Upper lobe of left lung (tissue), 6 donors: ENCODE measurements around the gene ZNF134. TPM values are rescaled to one million over a fixed set of nuclear protein-coding genes. Genes with fewer than 3 reads are reported as not detected.

ENCODE experiments used
- ATAC-seq, 2 donors: fragments of 200-7000 bp; cut with Tn5 transposase; one replicate each; pipeline ENCODE4 v1.9.1; 2022; ENCODE audit warnings: mild to moderate bottlenecking in 2 of 2, moderate library complexity in 2 of 2; ENCODE audit not compliant: low FRiP score in 2 of 2
- DNase-seq, 2 donors: peaks; one replicate each; pipeline ENCODE4 v3.0.0-alpha.2; 2019 to 2020
- H3K27ac ChIP-seq, 4 donors: fragments of 200-600 bp; sonication (generic); one replicate each; pipeline ENCODE4 v1.5.1; 2016 to 2019
- H3K27me3 ChIP-seq, 4 donors: fragments of 200-600 bp; sonication (generic); one replicate each; pipeline ENCODE4 v1.5.1; 2017 to 2019
- H3K36me3 ChIP-seq, 4 donors: fragments of 200-600 bp; sonication (generic); one replicate each; pipeline ENCODE4 v1.5.1; 2016 to 2019
- H3K4me1 ChIP-seq, 4 donors: fragments of 200-600 bp; sonication (generic); one replicate each; pipeline ENCODE4 v1.5.1; 2018 to 2019
- H3K4me3 ChIP-seq, 4 donors: fragments of 200-600 bp; sonication (generic); one replicate each; pipeline ENCODE4 v1.5.1; 2017 to 2019; ENCODE audit warnings: mild to moderate bottlenecking in 2 of 4, moderate library complexity in 1 of 4
- H3K9me3 ChIP-seq, 4 donors: fragments of 200-600 bp; sonication (generic); one replicate each; pipeline ENCODE4 v1.5.1; 2018 to 2019
- CTCF ChIP-seq, 6 experiments: fragments of 450-650 bp in 4 of 6; fragments of 200-600 bp in 2 of 6; sonication (generic) in 2 of 6; IDR thresholded peaks; one replicate each; pipeline ENCODE4 v1.5.1; 2016 to 2019; ENCODE audit warnings: antibody characterized with exemption in 6 of 6
- EP300 ChIP-seq, 4 donors: sonication (generic); formaldehyde crosslinking; IDR thresholded peaks; one replicate each; pipeline ENCODE4 v1.5.1; 2017; ENCODE audit warnings: antibody characterized with exemption in 4 of 4, control low read depth in 2 of 4
- POLR2A ChIP-seq, 4 donors: fragments of 450-650 bp; IDR thresholded peaks; one replicate each; pipeline ENCODE4 v1.5.1; 2016 to 2017; ENCODE audit warnings: antibody characterized with exemption in 4 of 4, mild to moderate bottlenecking in 2 of 4
- POLR2AphosphoS5 ChIP-seq, 2 donors: sonication (generic); formaldehyde crosslinking; IDR thresholded peaks; one replicate each; pipeline ENCODE4 v1.5.1; 2017; ENCODE audit warnings: antibody characterized with exemption in 2 of 2
- WGBS, 2 donors: methylation state at CpG; one replicate each; pipeline ENCODE4 v1.1.5; 2017 to 2018; 5-methylcytosine and 5-hydroxymethylcytosine counted together
- total RNA-seq, 6 donors: library from RNA; depleted of rRNA in 4 of 6; stranded (reverse); fragments of >200 nt in 4 of 6; gene quantifications; one replicate each; pipeline versions ENCODE4 v1.1.0 to v1.2.1, GENCODE V29; 2016 to 2021
- donor health status: DM: no; HTN: no; CAD: no; lungs with moderate emphysema.
- donor health status: DM: no; HTN: yes; CAD: no; lungs with severe emphysema.

ZNF134 gene
- total RNA-seq, 6 donors from 2014 or later = 11.5 to 18.5 (median 16.1) TPM

- H3K4me3 ChIP-seq = no peak overlapping the region
- DNase-seq = no peak
- peaks cover 60 to 69% (median 63%) of the 10 kb centered on the region in 4 donors for H3K9me3 ChIP-seq
- 85 to 97% methylated on average over 4 of the region's 4 CpGs for WGBS, 2 donors
- peaks cover 22 to 61% (median 39%) of the 10 kb centered on the region in 4 donors for H3K36me3 ChIP-seq
- no peaks in the 10 kb centered on the region for H3K27me3 ChIP-seq
- H3K27ac ChIP-seq = no peak overlapping the region
- H3K4me1 ChIP-seq = no peaks in the 10 kb centered on the region
- TF ChIP-seq CTCF (IDR thresholded peaks at IDR 0.05) = no peak
- no peak for TF ChIP-seq POLR2AphosphoS5 (IDR thresholded peaks at IDR 0.05)
- TF ChIP-seq EP300 (IDR thresholded peaks at IDR 0.05) = no peak
- no peak for TF ChIP-seq POLR2A (IDR thresholded peaks at IDR 0.05)
- ATAC-seq = no peak
Measured at GRCh38 chr19:57642396-57643046, 28.5 kb downstream of the ZNF134 start.

- Histone ChIP-seq H3K36me3 (peaks cover 22 to 49% (median 33%) of the 10 kb centered on the region in 4 donors), H3K4me1 (no peaks in the 10 kb centered on the region), H3K27ac (no peak overlapping the region), H3K4me3 (no peak overlapping the region), H3K9me3 (peaks cover 48 to 56% (median 52%) of the 10 kb centered on the region in 4 donors), H3K27me3 (no peaks in the 10 kb centered on the region)
- ATAC-seq = no peak
- TF ChIP-seq EP300 (IDR thresholded peaks at IDR 0.05) = no peak
- no peak for TF ChIP-seq CTCF (IDR thresholded peaks at IDR 0.05)
- TF ChIP-seq POLR2AphosphoS5 (IDR thresholded peaks at IDR 0.05) = no peak
- no peak for DNase-seq
Measured at GRCh38 chr19:57643734-57644133, 29.7 kb downstream of the ZNF134 start.

DNA sequence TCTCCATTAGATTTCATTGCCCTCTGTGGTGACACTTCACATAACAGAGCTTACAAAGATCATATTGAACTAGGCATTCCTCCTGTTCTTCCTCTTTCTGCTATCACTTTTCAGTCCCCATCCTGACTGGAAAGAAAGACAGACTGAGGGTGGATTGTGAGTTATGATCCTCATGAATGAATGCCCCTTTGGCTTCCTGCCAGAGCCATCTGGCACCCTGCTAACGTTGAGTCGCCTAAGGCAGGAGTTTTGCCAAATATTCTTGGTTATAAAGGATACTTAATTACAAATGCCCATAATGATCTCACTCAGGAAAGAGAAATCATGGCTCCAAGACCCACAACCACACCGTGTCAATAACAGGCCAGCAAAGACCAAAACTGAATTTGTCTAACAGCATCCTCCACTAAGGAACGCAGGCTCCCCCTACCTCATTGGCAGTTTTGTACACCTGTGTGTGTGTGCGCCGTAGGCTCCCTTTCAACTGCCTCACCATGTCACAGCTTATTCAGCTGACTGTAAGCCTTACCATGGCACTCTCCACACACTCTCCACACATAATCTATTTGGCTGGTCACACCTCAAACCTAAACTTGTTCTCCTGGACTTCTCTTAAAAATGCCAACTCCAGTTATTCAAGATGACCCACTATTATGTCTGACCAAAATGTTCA is 34.4 kb downstream of the ZNF134 start:
- ATAC-seq (no peak), DNase-seq (no peak)
- TF ChIP-seq POLR2AphosphoS5 (IDR thresholded peaks at IDR 0.05) = no peak
- no peak for TF ChIP-seq CTCF (IDR thresholded peaks at IDR 0.05)
- no peak for TF ChIP-seq EP300 (IDR thresholded peaks at IDR 0.05)
- no peak for TF ChIP-seq POLR2A (IDR thresholded peaks at IDR 0.05)
- H3K27ac ChIP-seq = no peak overlapping the region
- peaks cover 0 to 3% (median 0%) of the 10 kb centered on the region in 4 donors for H3K36me3 ChIP-seq
- no peak overlapping the region for H3K4me3 ChIP-seq
- H3K4me1 ChIP-seq = no peaks in the 10 kb centered on the region
- 61 to 67% methylated on average over 6 of the region's 6 CpGs for WGBS, 2 donors
- peaks cover 7 to 14% (median 10%) of the 10 kb centered on the region in 4 donors for H3K9me3 ChIP-seq
- H3K27me3 ChIP-seq = no peaks in the 10 kb centered on the region

DNA sequence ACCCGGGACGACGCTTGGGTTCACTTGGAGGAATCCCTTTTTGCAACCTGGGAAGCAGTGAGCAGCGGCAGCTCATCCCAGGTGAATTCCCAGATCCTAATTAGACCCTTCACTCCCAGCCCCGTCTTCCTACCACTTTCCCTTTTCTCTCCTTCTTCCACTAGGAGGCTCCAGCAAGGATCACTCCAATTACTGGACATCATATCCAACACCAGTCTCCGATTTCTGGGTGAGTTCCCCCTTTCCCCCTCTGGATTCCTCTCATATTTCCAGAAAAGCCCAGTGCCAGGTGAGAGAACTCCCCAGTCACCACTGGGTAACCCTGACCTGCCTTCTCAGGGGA is 37.6 kb downstream of the ZNF134 start:
- Histone ChIP-seq H3K27me3 (no peaks in the 10 kb centered on the region), H3K27ac (no peak overlapping the region), H3K4me3 (no peak overlapping the region), H3K4me1 (no peaks in the 10 kb centered on the region), H3K36me3 (no peaks in the 10 kb centered on the region), H3K9me3 (peaks cover 0 to 5% (median 3%) of the 10 kb centered on the region in 4 donors)
- WGBS, 2 donors = 46 to 65% methylated on average over 6 of the region's 6 CpGs
- DNase-seq (no peak), ATAC-seq (no peak)
- TF ChIP-seq EP300 (IDR thresholded peaks at IDR 0.05) (no peak), POLR2AphosphoS5 (IDR thresholded peaks at IDR 0.05) (no peak), POLR2A (IDR thresholded peaks at IDR 0.05) (no peak), CTCF (IDR thresholded peaks at IDR 0.05) (no peak)

GRCh38 chr19:57653689-57654088 is 39.6 kb downstream of the ZNF134 start:
- no peak overlapping the region for H3K27ac ChIP-seq
- H3K27me3 ChIP-seq = no peaks in the 10 kb centered on the region
- no peaks in the 10 kb centered on the region for H3K36me3 ChIP-seq
- H3K9me3 ChIP-seq = peaks cover 0 to 5% (median 3%) of the 10 kb centered on the region in 4 donors
- TF ChIP-seq POLR2AphosphoS5 (IDR thresholded peaks at IDR 0.05) = no peak
- 80 to 83% methylated on average over 2 of the region's 2 CpGs for WGBS, 2 donors
- ATAC-seq = no peak
- H3K4me3 ChIP-seq = no peak overlapping the region
- H3K4me1 ChIP-seq = no peaks in the 10 kb centered on the region
- no peak for DNase-seq
